Spleen (tissue), 11 donors: ENCODE measurements around the gene GPX5. TPM values are rescaled to one million over a fixed set of nuclear protein-coding genes. Genes with fewer than 3 reads are reported as not detected.
"Not testable (repeated sequence)": the region's sequence is repeated elsewhere in the genome, so short reads cannot be mapped to it uniquely, and the experiment has no call there.

Source experiments
- DNase-seq: peaks from one replicate; pipeline ENCODE4 v3.0.0-alpha.2; 2020
- H3K27ac ChIP-seq, 8 donors: fragments of 200-600 bp; sonication (generic) in 7 of 8; 1 replicate in 4 of 8; 2 replicates in 4 of 8; pipeline versions ENCODE4 v1.5.0 to v1.8.0; 2016 to 2021; ENCODE audit warnings: inconsistent platforms in 4 of 8, mild to moderate bottlenecking in 4 of 8, moderate library complexity in 1 of 8
- H3K27me3 ChIP-seq, 7 donors: fragments of 200-600 bp; sonication (generic) in 6 of 7; replicated peaks in 1 of 7; 1 replicate in 4 of 7; 2 replicates in 3 of 7; pipeline versions ENCODE4 v1.5.0 to v1.8.0; 2016 to 2021; ENCODE audit warnings: inconsistent platforms in 3 of 7, mild to moderate bottlenecking in 1 of 7
- H3K36me3 ChIP-seq, 6 donors: fragments of 200-600 bp; sonication (generic) in 5 of 6; 1 replicate in 4 of 6; 2 replicates in 2 of 6; pipeline versions ENCODE4 v1.5.0 to v1.8.0; 2016 to 2021; ENCODE audit warnings: inconsistent platforms in 2 of 6
- H3K4me1 ChIP-seq, 6 donors: fragments of 200-600 bp; sonication (generic) in 5 of 6; 1 replicate in 3 of 6; 2 replicates in 3 of 6; pipeline versions ENCODE4 v1.5.0 to v1.8.0; 2016 to 2021; ENCODE audit warnings: inconsistent platforms in 3 of 6
- H3K4me3 ChIP-seq, 8 donors: fragments of 200-600 bp; sonication (generic) in 7 of 8; 1 replicate in 4 of 8; 2 replicates in 4 of 8; pipeline versions ENCODE4 v1.5.0 to v1.8.0; 2016 to 2021; ENCODE audit warnings: inconsistent platforms in 4 of 8, mild to moderate bottlenecking in 4 of 8, moderate library complexity in 2 of 8
- H3K9me3 ChIP-seq, 8 donors: fragments of 200-600 bp; sonication (generic) in 7 of 8; 1 replicate in 4 of 8; 2 replicates in 4 of 8; pipeline versions ENCODE4 v1.5.0 to v1.8.0; 2016 to 2021; ENCODE audit warnings: inconsistent platforms in 4 of 8
- CTCF ChIP-seq, 11 experiments: fragments of 200-600 bp in 7 of 11; fragments of 450-650 bp in 4 of 11; sonication (generic) in 4 of 11; IDR thresholded peaks in 8 of 11; conservative IDR thresholded peaks in 3 of 11; 1 replicate in 7 of 11; 2 replicates in 4 of 11; pipeline versions ENCODE4 v1.4.0 to v1.8.0; 2016 to 2021; ENCODE audit warnings: antibody characterized with exemption in 11 of 11, inconsistent platforms in 4 of 11, mild to moderate bottlenecking in 1 of 11
- POLR2A ChIP-seq, 3 donors: fragments of 450-650 bp; IDR thresholded peaks; one replicate each; pipeline ENCODE4 v1.5.1; 2017; ENCODE audit warnings: antibody characterized with exemption in 3 of 3, mild to moderate bottlenecking in 1 of 3
- POLR2AphosphoS5 ChIP-seq, 3 donors: sonication (generic); formaldehyde crosslinking; IDR thresholded peaks; one replicate each; pipeline ENCODE4 v1.5.1; 2017; ENCODE audit warnings: antibody characterized with exemption in 3 of 3
- WGBS, 5 donors: extraction: QIAGEN DNeasy Blood & Tissue Kit in 3 of 5; methylation state at CpG; one replicate each; pipeline versions ENCODE4 v1.1.5 to v1.1.7; 2013 to 2018; 5-methylcytosine and 5-hydroxymethylcytosine counted together
- intact Hi-C: fragments of 100-400 bp; cut with DNase I; formaldehyde crosslinking; loops from one replicate; pipeline ENCODE4 v1.15.0; 2023; ENCODE audit warnings: low total_unique reads
- polyA plus RNA-seq, 3 donors: library from polyadenylated mRNA; stranded (reverse); fragments of 200-250 nt; gene quantifications; one replicate each; pipeline ENCODE4 v1.2.1, GENCODE V29; 2013
- total RNA-seq, 7 donors: library from RNA; depleted of rRNA in 3 of 7; stranded (reverse); fragments of >200 nt in 3 of 7; fragmentation: NEBNext Ultra II Directional in 4 of 7; extraction: Animal tissue kit (Norgen Biotek cat#: 25700) in 4 of 7; gene quantifications; one replicate each; pipeline versions ENCODE4 v1.1.0 to v1.2.1, GENCODE V29; 2016 to 2021
- donor health status: healthy with polysubstance abuse.
- donor health status: DM: no; HTN: no; CAD: no; lungs with moderate emphysema.
- donor health status: DM: no; HTN: no; CAD: no.
- donor health status: Bipolar disorder and iron deficiency.
- donor health status: healthy.
- donor health status: DM: no; HTN: no; CAD: no.
- donor health status: DM: yes; HTN: yes; CAD: no.

The GPX5 gene
- total and polyA plus RNA-seq, 10 donors = not detected

- intact Hi-C loops = no loop called here
Measured at GRCh38 chr6:28496099-28496779, 29.4 kb upstream of the GPX5 start.

GRCh38 chr6:28497306-28497705 lies 28.4 kb upstream of the GPX5 start:
- TF ChIP-seq POLR2A (IDR thresholded peaks at IDR 0.05) (no peak), POLR2AphosphoS5 (IDR thresholded peaks at IDR 0.05) (no peak), CTCF (IDR thresholded peaks at IDR 0.05 in 8 of 11, conservative IDR thresholded peaks at IDR 0.05 in 3 of 11) (no peak)
- Histone ChIP-seq H3K4me3 (no peak overlapping the region), H3K9me3 (peaks cover 0 to 3% (median 0%) of the 10 kb centered on the region in 8 donors), H3K27ac (no peak overlapping the region), H3K27me3 (peaks cover 0 to 57% (median 11%) of the 10 kb centered on the region in 7 donors), H3K4me1 (no peaks in the 10 kb centered on the region), H3K36me3 (no peaks in the 10 kb centered on the region)
- no peak for DNase-seq
- WGBS, 5 donors = 61 to 77% (median 69%) methylated on average over 1 of the region's 1 CpG
- intact Hi-C loops = no loop called here

More at GRCh38 chr6:28496099-28496779, 29.4 kb upstream of the GPX5 start:
- TF ChIP-seq POLR2A (IDR thresholded peaks at IDR 0.05) = no peak
- WGBS, 5 donors = 20 to 44% (median 26%) methylated on average over 2 of the region's 2 CpGs
- H3K9me3 ChIP-seq = no peaks in the 10 kb centered on the region
- no peaks in the 10 kb centered on the region for H3K36me3 ChIP-seq
- H3K4me1 ChIP-seq = no peaks in the 10 kb centered on the region
- no peak overlapping the region for H3K4me3 ChIP-seq
- H3K27ac ChIP-seq = no peak overlapping the region
- DNase-seq = no peak
- peaks cover 0 to 64% (median 22%) of the 10 kb centered on the region in 7 donors for H3K27me3 ChIP-seq

GRCh38 chr6:28497893-28498292 lies 27.8 kb upstream of the GPX5 start:
- H3K36me3 ChIP-seq = no peaks in the 10 kb centered on the region
- WGBS, 5 donors = 29 to 39% (median 31%) methylated on average over 3 of the region's 3 CpGs
- peaks cover 0 to 54% (median 7%) of the 10 kb centered on the region in 7 donors for H3K27me3 ChIP-seq
- no peaks in the 10 kb centered on the region for H3K4me1 ChIP-seq
- peaks cover 0 to 5% (median 0%) of the 10 kb centered on the region in 8 donors for H3K9me3 ChIP-seq
- intact Hi-C loops = no loop called here
- no peak overlapping the region for H3K4me3 ChIP-seq
- H3K27ac ChIP-seq = no peak overlapping the region
- TF ChIP-seq POLR2A (IDR thresholded peaks at IDR 0.05) = no peak
- no peak for TF ChIP-seq POLR2AphosphoS5 (IDR thresholded peaks at IDR 0.05)
- no peak for TF ChIP-seq CTCF (IDR thresholded peaks at IDR 0.05 in 8 of 11, conservative IDR thresholded peaks at IDR 0.05 in 3 of 11)
- DNase-seq = no peak

- DNase-seq = no peak
- 82 to 93% (median 87%) methylated on average over 6 of the region's 6 CpGs for WGBS, 5 donors
- no peak overlapping the region for H3K4me3 ChIP-seq
- H3K27me3 ChIP-seq = peaks cover 0 to 38% (median 0%) of the 10 kb centered on the region in 7 donors
- no peak for TF ChIP-seq POLR2A (IDR thresholded peaks at IDR 0.05)
- TF ChIP-seq POLR2AphosphoS5 (IDR thresholded peaks at IDR 0.05) = no peak
- no peak for TF ChIP-seq CTCF (IDR thresholded peaks at IDR 0.05 in 8 of 11, conservative IDR thresholded peaks at IDR 0.05 in 3 of 11)
- H3K27ac ChIP-seq = no peak overlapping the region
- no peaks in the 10 kb centered on the region for H3K4me1 ChIP-seq
- no peaks in the 10 kb centered on the region for H3K36me3 ChIP-seq
- intact Hi-C loops = no loop called here
- peaks cover 0 to 5% (median 0%) of the 10 kb centered on the region in 8 donors for H3K9me3 ChIP-seq
Measured at GRCh38 chr6:28501259-28501658, 24.4 kb upstream of the GPX5 start.

GRCh38 chr6:28502136-28502535 lies 23.5 kb upstream of the GPX5 start:
- intact Hi-C loops, H3K27ac ChIP-seq, H3K9me3 ChIP-seq, DNase-seq, H3K4me1 ChIP-seq, H3K4me3 ChIP-seq, H3K36me3 ChIP-seq: not testable (repeated sequence)
- 91 to 98% (median 94%) methylated on average over 19 to 35 of the region's 35 CpGs for WGBS, 5 donors
- peaks cover 0 to 34% (median 0%) of the 10 kb centered on the region in 7 donors for H3K27me3 ChIP-seq

- 75 to 87% (median 78%) methylated on average over 6 to 7 of the region's 7 CpGs for WGBS, 5 donors
- intact Hi-C loops = not testable (repeated sequence)
Measured at GRCh38 chr6:28502709-28503305, 22.9 kb upstream of the GPX5 start.

More at GRCh38 chr6:28502709-28503305, 22.9 kb upstream of the GPX5 start:
- not testable (repeated sequence) for H3K27ac ChIP-seq, H3K4me1 ChIP-seq, H3K9me3 ChIP-seq, DNase-seq, H3K36me3 ChIP-seq, H3K4me3 ChIP-seq
- H3K27me3 ChIP-seq = peaks cover 0 to 40% (median 0%) of the 10 kb centered on the region in 7 donors
